BLaER1 treated with 17β-estradiol and CSF1 and Interleukin-3, amounts not matched to agents 10 nM and 100 nM (cell line): ENCODE results near the gene ADORA3.
A peak's percentile ranks its signal among the peaks of the same experiment; 100 is the strongest.

Experiments used
- H3K27ac ChIP-seq, 11 experiments: shearing (Covaris generic); formaldehyde crosslinking; 2 replicates each; pipeline ENCODE4 v1.8.1; 2022
- H3K27me3 ChIP-seq, 11 experiments: shearing (Covaris generic); formaldehyde crosslinking; 2 replicates each; pipeline ENCODE4 v1.8.1; 2022
- H3K36me3 ChIP-seq, 11 experiments: shearing (Covaris generic); formaldehyde crosslinking; 2 replicates each; pipeline ENCODE4 v1.8.1; 2022
- H3K4me1 ChIP-seq, 10 experiments: shearing (Covaris generic); formaldehyde crosslinking; 2 replicates each; pipeline ENCODE4 v1.8.1; 2022
- H3K4me2 ChIP-seq, 11 experiments: shearing (Covaris generic); formaldehyde crosslinking; 2 replicates each; pipeline ENCODE4 v1.8.1; 2022
- H3K4me3 ChIP-seq, 10 experiments: shearing (Covaris generic); formaldehyde crosslinking; 2 replicates each; pipeline ENCODE4 v1.8.1; 2022
- H3K9ac ChIP-seq, 11 experiments: shearing (Covaris generic); formaldehyde crosslinking; 2 replicates each; pipeline ENCODE4 v1.8.1; 2022
- H3K9me3 ChIP-seq, 11 experiments: shearing (Covaris generic); formaldehyde crosslinking; replicated peaks in 1 of 11; 2 replicates each; pipeline ENCODE4 v1.8.1; 2022
- H4K20me1 ChIP-seq, 11 experiments: shearing (Covaris generic); formaldehyde crosslinking; 2 replicates each; pipeline ENCODE4 v1.8.1; 2022
- Cebpa-rat ChIP-seq, 11 experiments: shearing (Covaris generic); IDR thresholded peaks; 2 replicates each; pipeline ENCODE4 v1.8.1; 2022

Gene ADORA3

GRCh38 chr1:111535256-111536191 is 32.1 kb upstream of the ADORA3 start:
- TF ChIP-seq Cebpa-rat (IDR thresholded peaks at IDR 0.05): no peak
- Histone ChIP-seq H3K9ac (no peak overlapping the region), H3K4me2 (no peak overlapping the region), H3K36me3 (no peaks in the 10 kb centered on the region), H3K4me1 (no peaks in the 10 kb centered on the region), H3K27me3 (no peaks in the 10 kb centered on the region), H3K27ac (no peak overlapping the region), H3K4me3 (no peak overlapping the region), H4K20me1 (no peaks in the 10 kb centered on the region), H3K9me3 (peaks cover 0 to 7% (median 5%) of the 10 kb centered on the region in 11 experiments; a peak in 8 of 22 replicates)

GRCh38 chr1:111520053-111520452 is 16.6 kb upstream of the ADORA3 start:
- H3K27me3 ChIP-seq: no peaks in the 10 kb centered on the region
- no peak overlapping the region for H3K27ac ChIP-seq
- peaks cover 6 to 13% (median 8%) of the 10 kb centered on the region in 11 experiments; a peak in 20 of 22 replicates for H3K9me3 ChIP-seq
- no peaks in the 10 kb centered on the region for H3K36me3 ChIP-seq
- TF ChIP-seq Cebpa-rat (IDR thresholded peaks at IDR 0.05): no peak
- peaks cover 17 to 30% (median 26%) of the 10 kb centered on the region in 10 experiments for H3K4me1 ChIP-seq
- no peak overlapping the region for H3K9ac ChIP-seq
- no peak overlapping the region for H3K4me3 ChIP-seq
- H3K4me2 ChIP-seq: no peak overlapping the region
- H4K20me1 ChIP-seq: no peaks in the 10 kb centered on the region

- Histone ChIP-seq H3K4me1 (peaks cover 37 to 48% (median 41%) of the 10 kb centered on the region in 10 experiments), H3K9ac (0 out of 22 replicates have a peak overlapping the region, but pooled peaks of 2 of the 11 experiments have one; percentile 80 to 83), H3K4me3 (no peak overlapping the region), H3K36me3 (no peaks in the 10 kb centered on the region), H3K27me3 (no peaks in the 10 kb centered on the region), H3K9me3 (no peaks in the 10 kb centered on the region), H3K4me2 (peak overlapping the region in 9 of 11 experiments; percentile 93 to 99 (median 95); a peak in 17 of 22 replicates), H4K20me1 (no peaks in the 10 kb centered on the region), H3K27ac (peak overlapping the region in 7 of 11 experiments; percentile 71 to 94 (median 90); a peak in 6 of 22 replicates)
- TF ChIP-seq Cebpa-rat (IDR thresholded peaks at IDR 0.05): no peak
Observed at GRCh38 chr1:111517469-111518225, 14.2 kb upstream of the ADORA3 start.

- peak overlapping the region; percentile 93 to 99 (median 95) for H3K4me2 ChIP-seq
- H3K27me3 ChIP-seq: no peaks in the 10 kb centered on the region
- no peaks in the 10 kb centered on the region for H3K36me3 ChIP-seq
- peak overlapping the region; percentile 67 to 84 (median 78); a peak in 21 of 22 replicates for H3K9ac ChIP-seq
- H3K27ac ChIP-seq: peak overlapping the region; percentile 41 to 94 (median 89); a peak in 21 of 22 replicates
- peak overlapping the region; percentile 35 to 68 (median 58) for H3K4me3 ChIP-seq
- TF ChIP-seq Cebpa-rat (IDR thresholded peaks at IDR 0.05): no peak
- H4K20me1 ChIP-seq: no peaks in the 10 kb centered on the region
- peaks cover 37 to 64% (median 51%) of the 10 kb centered on the region in 10 experiments for H3K4me1 ChIP-seq
- no peaks in the 10 kb centered on the region for H3K9me3 ChIP-seq
Observed at GRCh38 chr1:111516005-111516535, 12.6 kb upstream of the ADORA3 start.

GRCh38 chr1:111515291-111516004 is 12.0 kb upstream of the ADORA3 start:
- no peak for TF ChIP-seq Cebpa-rat (IDR thresholded peaks at IDR 0.05)
- Histone ChIP-seq H3K4me1 (peaks cover 37 to 70% (median 56%) of the 10 kb centered on the region in 10 experiments), H3K4me3 (peak overlapping the region; percentile 35 to 68 (median 58)), H3K9me3 (no peaks in the 10 kb centered on the region), H3K9ac (peak overlapping the region; percentile 67 to 84 (median 78)), H3K27ac (peak overlapping the region; percentile 41 to 94 (median 89); a peak in 21 of 22 replicates), H3K27me3 (no peaks in the 10 kb centered on the region), H4K20me1 (no peaks in the 10 kb centered on the region), H3K4me2 (peak overlapping the region; percentile 93 to 99 (median 95)), H3K36me3 (no peaks in the 10 kb centered on the region)

- Histone ChIP-seq H3K9me3 (no peaks in the 10 kb centered on the region), H3K4me3 (no peak overlapping the region), H3K4me1 (peaks cover 51 to 89% (median 75%) of the 10 kb centered on the region in 10 experiments), H4K20me1 (no peaks in the 10 kb centered on the region), H3K27ac (peak overlapping the region in 1 of 11 experiments; percentile 7; a peak in 1 of 22 replicates), H3K9ac (no peak overlapping the region), H3K4me2 (peak overlapping the region in 7 of 11 experiments; percentile 24 to 99 (median 95); a peak in 9 of 22 replicates), H3K36me3 (no peaks in the 10 kb centered on the region), H3K27me3 (no peaks in the 10 kb centered on the region)
- TF ChIP-seq Cebpa-rat (IDR thresholded peaks at IDR 0.05): no peak
Observed at GRCh38 chr1:111513410-111514020, 10.1 kb upstream of the ADORA3 start.

GRCh38 chr1:111512931-111513330 is 9.5 kb upstream of the ADORA3 start:
- H3K27ac ChIP-seq: 0 out of 22 replicates have a peak overlapping the region, but pooled peaks of 1 of the 11 experiments have one; percentile 7
- no peak overlapping the region for H3K9ac ChIP-seq
- peaks cover 56 to 92% (median 77%) of the 10 kb centered on the region in 10 experiments for H3K4me1 ChIP-seq
- H3K36me3 ChIP-seq: no peaks in the 10 kb centered on the region
- no peaks in the 10 kb centered on the region for H3K9me3 ChIP-seq
- H3K4me2 ChIP-seq: peak overlapping the region in 5 of 11 experiments; percentile 25 to 99 (median 86); a peak in 8 of 22 replicates
- H4K20me1 ChIP-seq: no peaks in the 10 kb centered on the region
- no peak overlapping the region for H3K4me3 ChIP-seq
- no peaks in the 10 kb centered on the region for H3K27me3 ChIP-seq
- TF ChIP-seq Cebpa-rat (IDR thresholded peaks at IDR 0.05): no peak
